Stimulated activated CD8-positive, alpha-beta memory T cell treated with anti-CD3 and anti-CD28 coated beads, Interleukin-15, amount 100 ng/mL, for 4 hours (primary cell): ENCODE results near the gene SMYD1.

ENCODE experiments used
- DNase-seq, 2 donors: peaks; one replicate each; pipeline ENCODE4 v3.0.0-alpha.2; 2020; ENCODE audit warnings: low read depth in 2 of 2

Gene SMYD1

DNA sequence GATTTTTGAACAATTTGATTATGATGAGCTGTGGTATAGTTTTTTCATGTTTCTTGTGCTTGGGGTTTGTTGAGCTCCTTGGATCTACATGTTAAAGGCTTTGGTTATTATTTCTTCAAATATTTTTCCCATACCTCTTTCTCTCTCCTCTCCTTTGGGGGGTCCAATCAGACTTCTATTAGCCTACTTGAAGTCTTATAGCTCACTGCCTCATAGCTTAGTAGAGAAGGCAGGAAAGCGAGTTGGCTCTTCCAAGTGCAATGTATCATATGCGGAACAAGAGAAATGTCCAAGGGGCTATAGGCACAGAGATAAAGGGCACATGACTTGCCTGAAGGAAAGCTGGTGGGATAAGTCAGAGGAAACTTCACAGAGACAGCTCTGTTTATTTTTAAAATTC is 74.3 kb downstream of the SMYD1 start:
- DNase-seq, result no peak

DNA sequence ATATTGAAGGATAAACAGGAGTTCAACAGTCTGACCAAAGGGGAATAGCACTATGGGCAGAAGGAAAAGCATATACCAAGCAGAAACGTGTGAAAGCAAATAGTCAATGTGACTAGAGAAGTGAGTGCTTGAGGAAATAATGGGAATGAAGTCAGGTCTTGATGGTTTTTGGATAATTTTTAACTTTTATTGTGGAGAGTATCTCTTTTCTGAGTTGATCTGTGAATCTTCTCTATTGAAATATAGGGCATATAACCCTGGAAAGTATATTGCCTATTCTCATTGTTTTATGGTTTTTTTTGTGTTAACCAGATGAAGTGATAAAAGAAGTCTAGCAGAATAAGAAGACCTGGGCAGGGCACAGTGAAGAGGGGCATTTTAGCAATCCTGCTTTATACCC is 76.6 kb downstream of the SMYD1 start:
- no peak for DNase-seq

DNA sequence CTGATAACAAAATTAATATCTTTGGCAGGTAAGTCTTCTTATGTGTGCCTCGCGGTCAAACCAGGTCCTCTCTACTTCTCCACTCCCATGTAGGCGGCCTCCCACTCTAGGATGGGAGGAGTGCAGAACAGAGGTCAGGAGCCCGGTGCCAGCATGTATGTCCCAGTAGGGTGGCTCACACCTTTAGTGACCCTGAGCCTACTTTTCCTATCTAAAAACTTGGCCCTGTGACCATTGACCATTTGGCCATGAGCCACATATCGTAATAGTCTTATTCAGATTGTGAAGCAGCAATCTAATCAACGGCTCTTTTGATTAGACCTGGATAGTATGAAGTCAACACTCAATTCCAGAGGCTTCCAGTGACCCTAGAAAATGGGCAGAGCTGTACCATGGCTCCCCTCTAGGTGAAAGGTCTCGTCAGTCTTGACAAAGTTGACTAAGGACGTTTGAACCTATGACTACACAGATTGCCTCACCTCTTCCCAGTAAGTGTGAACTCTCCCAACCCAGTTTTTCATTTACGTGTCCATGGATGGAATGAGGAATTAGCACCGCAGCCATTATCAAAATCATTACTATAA is 77.4 kb downstream of the SMYD1 start:
- DNase-seq, result no peak

DNA sequence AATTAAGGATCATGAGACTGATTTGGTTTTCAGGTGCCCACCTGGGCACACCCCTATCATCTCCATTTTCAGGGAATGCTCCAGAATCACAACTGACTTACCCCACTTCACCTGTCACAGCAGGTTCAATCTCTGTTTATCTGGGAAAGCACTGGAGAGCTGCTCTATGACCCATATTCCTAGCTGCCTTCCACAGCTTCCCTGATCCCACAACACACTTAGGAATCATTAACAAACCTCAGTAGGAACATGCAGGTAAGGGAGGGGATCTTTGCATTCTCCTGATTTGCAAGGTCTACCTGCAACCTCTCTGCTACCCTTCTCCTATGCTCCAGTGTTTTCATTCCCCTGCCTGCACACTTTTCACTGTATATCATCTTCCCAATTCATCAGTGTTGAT is 79.0 kb downstream of the SMYD1 start:
- DNase-seq, result no peak

GRCh38 chr2:88147145-88147544 is 79.5 kb downstream of the SMYD1 start:
- DNase-seq, result no peak

GRCh38 chr2:88148929-88149438 is 81.4 kb downstream of the SMYD1 start:
- no peak for DNase-seq

GRCh38 chr2:88159481-88159880 is 91.9 kb downstream of the SMYD1 start:
- DNase-seq, result no peak

- peak in 1 of 2 donors; percentile 19 for DNase-seq
Observed at GRCh38 chr2:88159955-88160415, 92.4 kb downstream of the SMYD1 start.

GRCh38 chr2:88160517-88160916 is 92.9 kb downstream of the SMYD1 start:
- DNase-seq, result no peak

- DNase-seq, result no peak
Observed at GRCh38 chr2:88161446-88162244, 94.0 kb downstream of the SMYD1 start.
